GM12878 (cell line): ENCODE measurements around the gene SH3BP1.

Experiments
- POLR2A ChIP-seq: IDR thresholded peaks from 2 replicates; pipeline ENCODE4 v1.6.1; 2011; ENCODE audit warnings: low read depth, mild to moderate bottlenecking, low read length
- SMARCA5 ChIP-seq: fragments of 450-650 bp; IDR thresholded peaks from 2 replicates; pipeline ENCODE4 v1.6.1; 2017; ENCODE audit warnings: mild to moderate bottlenecking

GRCh38 chr22:37635157-37635556, 4.3 kb upstream of the SH3BP1 start:
- no peak for TF ChIP-seq POLR2A
- TF ChIP-seq SMARCA5, result no peak
